NCI-H2081 (cell line): ENCODE measurements around the gene TSPAN12.
A peak's percentile ranks its signal among the peaks of the same experiment; 100 is the strongest.

Source experiments
- DNase-seq, 2 experiments: peaks; one replicate each; lab custom pipeline; 2025; lab: John Stamatoyannopoulos, UW

TSPAN12 gene

GRCh38 chr7:120742372-120742771, 115.6 kb downstream of the TSPAN12 start:
- peak; percentile 65 to 85 for DNase-seq

- peak; percentile 56 to 81 for DNase-seq
Measured at GRCh38 chr7:120741371-120742042, 116.4 kb downstream of the TSPAN12 start.

- DNase-seq = peak; percentile 31 to 49
Measured at GRCh38 chr7:120740348-120740747, 117.6 kb downstream of the TSPAN12 start.

DNA sequence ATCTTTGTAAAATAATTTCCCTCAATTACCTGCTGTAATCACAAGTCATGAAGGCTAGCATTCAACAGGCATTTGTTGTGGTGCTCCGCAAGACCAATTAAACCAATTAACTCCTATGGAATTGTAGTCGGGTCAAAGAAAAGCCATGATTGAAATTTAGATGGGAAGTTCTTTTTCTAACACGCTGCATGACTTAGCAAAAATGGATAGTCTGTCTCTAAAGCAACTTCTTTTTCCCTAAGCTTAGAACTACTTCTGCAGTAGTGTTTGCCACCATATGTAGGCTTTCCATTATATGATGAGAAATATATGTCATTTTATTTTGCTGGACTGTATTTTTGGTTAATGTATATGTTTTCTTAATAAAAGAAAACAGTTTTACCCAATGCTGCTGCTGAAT, 119.1 kb downstream of the TSPAN12 start:
- DNase-seq = no peak
